Endothelial cell of umbilical vein (primary cell): ENCODE results near the gene SNED1. TPM values are rescaled to one million over a fixed set of nuclear protein-coding genes. Genes with fewer than 3 reads are reported as not detected.

ENCODE experiments used
- BruUV-seq: library from RNA; stranded (reverse); fragments of 400-500 nt; replicated peaks from 2 replicates; lab custom pipeline; 2021; lab: Mats Ljungman, UMichigan
- CTCF ChIA-PET: fragments of 300-600, 350-600 bp; sonication (Branson Sonifier 250); formaldehyde crosslinking; loops from one replicate; lab custom pipeline; 2021; ENCODE audit warnings: antibody characterized with exemption, inconsistent platforms; lab: Charles Lee
- POLR2A ChIA-PET: fragments of 300-600, 350-600 bp; sonication (Branson Sonifier 250); formaldehyde crosslinking; loops from one replicate; lab custom pipeline; 2021; ENCODE audit warnings: antibody characterized with exemption, inconsistent platforms; lab: Charles Lee
- DNase-seq: peaks from one replicate; pipeline ENCODE4 v3.0.0-alpha.2; 2011; ENCODE audit warnings: low read depth, low spot score
- FAIRE-seq: peaks from 2 replicates; lab custom pipeline; 2011; peaks lifted over from hg19 to GRCh38; lab: Jason Lieb, UNC
- H2AFZ ChIP-seq: 2 replicates; pipeline ENCODE4 v1.6.0; 2012; ENCODE audit warnings: low read depth, low read length, control low read depth, inconsistent platforms
- H3K27ac ChIP-seq: 2 replicates; pipeline ENCODE4 v1.5.1; 2011; ENCODE audit warnings: low read depth, mild to moderate bottlenecking, control low read depth, low read length, moderate library complexity; ENCODE audit not compliant: insufficient read depth
- H3K27me3 ChIP-seq, 2 experiments: 2 replicates each; pipeline versions ENCODE4 v1.6.0 to v1.6.1; 2011; ENCODE audit warnings: low read length in 2 of 2, mixed read lengths in 1 of 2; ENCODE audit not compliant: control insufficient read depth in 2 of 2, insufficient read depth in 2 of 2
- H3K36me3 ChIP-seq, 2 experiments: 2 replicates in 1 of 2; 3 replicates in 1 of 2; pipeline ENCODE4 v1.5.1; 2011; ENCODE audit warnings: low read length in 2 of 2, mild to moderate bottlenecking in 1 of 2, moderate library complexity in 1 of 2; ENCODE audit not compliant: control insufficient read depth in 2 of 2, insufficient read depth in 2 of 2; ENCODE audit errors: extremely low read depth in 1 of 2
- H3K4me1 ChIP-seq: 3 replicates; pipeline ENCODE4 v1.5.1; 2011; ENCODE audit warnings: mild to moderate bottlenecking, low read length; ENCODE audit not compliant: control insufficient read depth, insufficient read depth; ENCODE audit errors: extremely low read depth
- H3K4me2 ChIP-seq: 2 replicates; pipeline ENCODE4 v1.6.1; 2011; ENCODE audit warnings: low read length, control low read depth, mixed read lengths; ENCODE audit not compliant: insufficient read depth
- H3K4me3 ChIP-seq, 3 experiments: fragments of 200-600 bp in 1 of 3; sonication (generic), shearing (Covaris generic) in 1 of 3; replicated peaks in 1 of 3; 2 replicates each; pipeline ENCODE4 v1.5.1; 2011 to 2016; ENCODE audit warnings: control low read depth in 3 of 3, low read length in 3 of 3, mild to moderate bottlenecking in 2 of 3, inconsistent platforms in 1 of 3, low read depth in 1 of 3, moderate library complexity in 1 of 3; ENCODE audit not compliant: insufficient read depth in 1 of 3
- H3K79me2 ChIP-seq: 2 replicates; pipeline ENCODE4 v1.6.0; 2012; ENCODE audit warnings: low read length, inconsistent platforms; ENCODE audit not compliant: control insufficient read depth, insufficient read depth
- H3K9ac ChIP-seq: replicated peaks from 2 replicates; pipeline ENCODE3; 2011; ENCODE audit warnings: low read length, control low read depth; ENCODE audit not compliant: insufficient read depth; ENCODE audit errors: extremely low read depth
- H3K9me1 ChIP-seq: replicated peaks from 3 replicates; pipeline ENCODE4 v1.6.0; 2011; ENCODE audit warnings: mild to moderate bottlenecking, low read length; ENCODE audit not compliant: control insufficient read depth, insufficient read depth; ENCODE audit errors: extremely low read depth
- H3K9me3 ChIP-seq: replicated peaks from 2 replicates; pipeline ENCODE4 v1.5.1; 2012; ENCODE audit warnings: low read length, inconsistent platforms; ENCODE audit not compliant: control insufficient read depth, insufficient read depth
- H4K20me1 ChIP-seq: replicated peaks from 2 replicates; pipeline ENCODE3; 2011; ENCODE audit warnings: mild to moderate bottlenecking, low read length; ENCODE audit not compliant: control insufficient read depth, insufficient read depth; ENCODE audit errors: extremely low read depth
- EZH2 ChIP-seq: IDR thresholded peaks from 2 replicates; pipeline ENCODE4 v1.6.1; 2012; ENCODE audit warnings: borderline replicate concordance, low read depth, mild to moderate bottlenecking, moderate library complexity, low read length, inconsistent platforms; ENCODE audit not compliant: severe bottlenecking
- FOS ChIP-seq: IDR thresholded peaks from 2 replicates; pipeline ENCODE4 v1.6.1; 2011; ENCODE audit warnings: mild to moderate bottlenecking, low read length, moderate library complexity, borderline replicate concordance; ENCODE audit not compliant: insufficient read depth
- GATA2 ChIP-seq: IDR thresholded peaks from 2 replicates; pipeline ENCODE4 v1.7.0; 2011; ENCODE audit warnings: low read depth, mild to moderate bottlenecking, moderate library complexity, mixed read lengths, low read length; ENCODE audit not compliant: insufficient read length, insufficient read depth
- JUN ChIP-seq: IDR thresholded peaks from 2 replicates; pipeline ENCODE4 v1.6.1; 2011; ENCODE audit warnings: borderline replicate concordance, low read depth; ENCODE audit not compliant: insufficient read length, insufficient read depth
- MYC ChIP-seq: IDR thresholded peaks from one replicate; pipeline ENCODE4 v1.6.1; 2011; ENCODE audit warnings: mild to moderate bottlenecking, low read depth, low read length
- POLR2A ChIP-seq: IDR thresholded peaks from 2 replicates; pipeline ENCODE4 v1.6.1; 2012; ENCODE audit warnings: low read depth, mild to moderate bottlenecking, control low read depth, low read length
- POLR2AphosphoS5 ChIP-seq: IDR thresholded peaks from 2 replicates; pipeline ENCODE4 v1.6.1; 2012; ENCODE audit warnings: low read depth, mild to moderate bottlenecking, control low read depth, low read length, moderate library complexity; ENCODE audit not compliant: insufficient read depth
- dilution Hi-C: fragments of 300-500 bp; cut with MboI; formaldehyde crosslinking; loops from one replicate; pipeline ENCODE4 v1.15.0; 2019; ENCODE audit warnings: low sequenced_read_pairs; ENCODE audit not compliant: extremely low pct_ligation_motif_present
- intact Hi-C: fragments of 100-400 bp; cut with micrococcal nuclease; formaldehyde crosslinking; loops from one replicate; pipeline ENCODE4 v1.10.0; 2022
- polyA plus RNA-seq, 4 experiments: library from polyadenylated mRNA; depleted of rRNA in 3 of 4; stranded (reverse) in 3 of 4; unstranded in 1 of 4; fragments of >200 nt; gene quantifications; 2 replicates each; pipeline versions ENCODE4 v1.2.1 to v1.2.3, GENCODE V29; 2011 to 2012; ENCODE audit warnings: missing spikeins in 1 of 4
- total RNA-seq: library from RNA; stranded (reverse); gene quantifications from 2 replicates; pipeline ENCODE4 v1.2.3, GENCODE V29; 2021
- TF ChIP-seq, protein P1 (sequence below), 2 donors: IDR thresholded peaks; 1 replicate in 1 of 2; 2 replicates in 1 of 2; pipeline ENCODE4 v1.5.1; 2011; ENCODE audit warnings: low read length in 2 of 2, mild to moderate bottlenecking in 2 of 2, moderate library complexity in 2 of 2, control low read depth in 1 of 2, inconsistent platforms in 1 of 2, low read depth in 1 of 2; ENCODE audit not compliant: insufficient read depth in 1 of 2; ENCODE audit errors: extremely low read depth in 1 of 2
- TF ChIP-seq, protein P2 (sequence below): IDR thresholded peaks from 2 replicates; pipeline ENCODE4 v1.6.1; 2011; ENCODE audit not compliant: insufficient read depth, insufficient read length

Gene SNED1
- total and polyA plus RNA-seq, 2 donors (not counting 3 experiments of a cell fraction or from before 2014, with no cell fraction given) = 14.1 to 17.2 TPM

DNA sequence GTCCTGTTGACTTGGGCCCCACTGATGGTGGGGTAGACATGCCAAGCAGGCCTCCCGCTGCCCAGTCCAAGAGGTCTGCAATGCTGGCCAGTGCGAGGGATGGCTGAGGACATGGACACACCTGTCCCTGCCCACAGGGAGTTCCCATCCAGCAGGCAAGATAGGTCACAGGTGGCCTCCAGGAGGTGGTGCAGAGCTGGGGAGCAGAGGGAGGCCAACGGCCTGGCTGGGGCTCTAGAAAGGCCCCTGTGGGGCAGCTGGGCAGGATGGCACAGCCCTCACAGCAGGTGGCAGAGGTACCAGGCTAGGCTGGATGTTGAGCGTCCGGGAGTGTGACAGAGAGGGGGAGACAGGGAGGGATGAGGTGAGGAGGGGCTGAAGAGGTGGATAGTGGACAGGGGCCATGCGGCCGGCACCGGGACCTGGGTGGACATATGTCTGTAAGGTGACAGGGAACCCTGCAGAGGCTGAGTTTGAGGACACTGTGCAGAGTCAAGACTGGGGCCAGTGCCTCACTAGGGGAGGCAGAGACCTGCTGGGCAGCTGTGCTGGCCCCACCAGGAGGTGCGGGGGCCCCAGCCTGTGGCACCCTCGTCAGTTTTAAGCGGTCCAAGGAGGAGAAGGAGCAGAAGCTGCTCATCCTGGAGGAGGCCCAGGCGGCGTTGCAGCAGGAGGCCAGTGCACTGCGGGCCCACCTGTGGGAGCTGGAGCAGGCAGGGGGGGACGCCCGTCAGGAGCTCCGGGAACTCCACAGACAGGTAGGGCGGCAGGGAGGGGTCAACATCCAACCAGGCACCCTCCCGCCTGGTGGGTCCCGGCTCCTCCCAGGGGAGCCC lies 34.3 kb upstream of the SNED1 start:
- ChIA-PET POLR2A (no interaction called here), CTCF (no interaction called here)
- intact Hi-C loops = no loop called here
- no TSS peak for BruUV-seq
- TF ChIP-seq JUN = no peak
- no peak for TF ChIP-seq MYC
- no peak for TF ChIP-seq POLR2A
- no peak for TF ChIP-seq GATA2
- TF ChIP-seq POLR2AphosphoS5 = no peak
- TF ChIP-seq FOS = no peak
- no peak for TF ChIP-seq EZH2
- H3K27me3 ChIP-seq = no peaks in the 10 kb centered on the region
- H2AFZ ChIP-seq = no peak overlapping the region
- no peaks in the 10 kb centered on the region for H3K9me1 ChIP-seq
- DNase-seq (no peak), FAIRE-seq (no peak)
- H3K4me3 ChIP-seq = no peak overlapping the region
- no peak overlapping the region for H3K27ac ChIP-seq
- H3K4me1 ChIP-seq = no peaks in the 10 kb centered on the region
- no peaks in the 10 kb centered on the region for H3K9me3 ChIP-seq
- no peaks in the 10 kb centered on the region for H3K79me2 ChIP-seq
- H3K9ac ChIP-seq = no peak overlapping the region
- H4K20me1 ChIP-seq = no peaks in the 10 kb centered on the region
- dilution Hi-C loops = no loop called here
- no peaks in the 10 kb centered on the region for H3K36me3 ChIP-seq
- H3K4me2 ChIP-seq = no peak overlapping the region

DNA sequence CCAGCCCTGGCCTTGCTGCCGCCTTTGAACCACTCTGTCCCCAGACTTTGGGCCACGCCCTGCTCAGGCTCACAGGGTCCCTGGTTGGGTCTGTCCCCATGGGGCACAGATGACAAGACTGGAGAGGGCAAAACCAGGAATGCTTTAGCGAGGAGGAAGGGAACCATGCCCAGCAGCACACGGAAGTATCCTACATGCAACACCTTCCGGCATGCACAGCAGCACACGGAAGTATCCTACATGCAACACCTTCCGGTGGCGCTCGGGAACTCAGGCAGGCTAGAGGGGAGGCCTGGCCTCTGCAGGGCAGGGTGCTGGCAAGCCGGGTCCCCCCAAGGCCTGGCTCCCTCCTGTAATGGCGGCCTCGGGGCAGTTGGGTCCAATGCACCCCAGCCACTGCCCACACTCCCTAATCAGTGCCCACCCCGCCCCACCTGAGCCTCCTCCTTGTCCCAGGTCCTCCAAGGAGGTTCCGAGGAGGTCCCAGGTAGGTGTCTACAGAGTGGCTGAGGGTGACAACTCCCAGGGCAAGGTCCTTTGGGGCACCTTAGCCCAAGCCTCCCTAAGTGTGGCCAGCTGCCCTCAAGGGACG lies 33.6 kb upstream of the SNED1 start:
- dilution Hi-C loops = no loop called here
- Histone ChIP-seq H3K9me3 (no peaks in the 10 kb centered on the region), H3K9ac (no peak overlapping the region), H4K20me1 (no peaks in the 10 kb centered on the region), H3K4me2 (no peak overlapping the region), H3K27me3 (no peaks in the 10 kb centered on the region), H3K27ac (no peak overlapping the region), H2AFZ (no peak overlapping the region), H3K4me1 (no peaks in the 10 kb centered on the region), H3K79me2 (no peaks in the 10 kb centered on the region), H3K36me3 (no peaks in the 10 kb centered on the region), H3K9me1 (no peaks in the 10 kb centered on the region), H3K4me3 (no peak overlapping the region)
- CTCF ChIA-PET = no interaction called here
- POLR2A ChIA-PET = no interaction called here
- TF ChIP-seq, protein P1, sequence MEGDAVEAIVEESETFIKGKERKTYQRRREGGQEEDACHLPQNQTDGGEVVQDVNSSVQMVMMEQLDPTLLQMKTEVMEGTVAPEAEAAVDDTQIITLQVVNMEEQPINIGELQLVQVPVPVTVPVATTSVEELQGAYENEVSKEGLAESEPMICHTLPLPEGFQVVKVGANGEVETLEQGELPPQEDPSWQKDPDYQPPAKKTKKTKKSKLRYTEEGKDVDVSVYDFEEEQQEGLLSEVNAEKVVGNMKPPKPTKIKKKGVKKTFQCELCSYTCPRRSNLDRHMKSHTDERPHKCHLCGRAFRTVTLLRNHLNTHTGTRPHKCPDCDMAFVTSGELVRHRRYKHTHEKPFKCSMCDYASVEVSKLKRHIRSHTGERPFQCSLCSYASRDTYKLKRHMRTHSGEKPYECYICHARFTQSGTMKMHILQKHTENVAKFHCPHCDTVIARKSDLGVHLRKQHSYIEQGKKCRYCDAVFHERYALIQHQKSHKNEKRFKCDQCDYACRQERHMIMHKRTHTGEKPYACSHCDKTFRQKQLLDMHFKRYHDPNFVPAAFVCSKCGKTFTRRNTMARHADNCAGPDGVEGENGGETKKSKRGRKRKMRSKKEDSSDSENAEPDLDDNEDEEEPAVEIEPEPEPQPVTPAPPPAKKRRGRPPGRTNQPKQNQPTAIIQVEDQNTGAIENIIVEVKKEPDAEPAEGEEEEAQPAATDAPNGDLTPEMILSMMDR (IDR thresholded peaks at IDR 0.05; ENCODE audit: extremely low read depth in 1 of 2, insufficient read depth in 1 of 2, low read depth in 1 of 2, low read length in 2 of 2) = no peak
- TF ChIP-seq JUN (no peak), GATA2 (no peak), POLR2A (no peak), EZH2 (no peak), POLR2AphosphoS5 (no peak), MYC (no peak), FOS (no peak)
- TF ChIP-seq, protein P2, sequence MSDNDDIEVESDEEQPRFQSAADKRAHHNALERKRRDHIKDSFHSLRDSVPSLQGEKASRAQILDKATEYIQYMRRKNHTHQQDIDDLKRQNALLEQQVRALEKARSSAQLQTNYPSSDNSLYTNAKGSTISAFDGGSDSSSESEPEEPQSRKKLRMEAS = no peak
- no peak for FAIRE-seq
- no peak for DNase-seq
- no TSS peak for BruUV-seq
- intact Hi-C loops = no loop called here
